ENCODE data around the gene COL8A1. TPM values are rescaled to one million over a fixed set of nuclear protein-coding genes. Genes with fewer than 3 reads are reported as not detected.

Gene COL8A1
- polyA plus RNA-seq, 3 donors = not detected

GRCh38 chr3:99670556-99670950 is 32.2 kb downstream of the COL8A1 start:
- Mint-ChIP-seq H3K4me3 (no peak overlapping the region), H3K27me3 (ENCODE audit: low read depth in 3 of 3) (peaks cover 0 to 7% (median 2%) of the 10 kb centered on the region in 3 donors), H3K27ac (no peak overlapping the region), H3K36me3 (no peaks in the 10 kb centered on the region), H3K9me3 (peaks cover 0 to 2% (median 0%) of the 10 kb centered on the region in 7 donors), H3K4me1 (no peaks in the 10 kb centered on the region)
- Histone ChIP-seq H3K4me2 (replicated peaks; ENCODE audit: extremely low read depth, low read length, poor library complexity, severe bottlenecking) (no peak overlapping the region), H4K20me1 (ENCODE audit: insufficient read depth, low read length) (no peaks in the 10 kb centered on the region), H3K27ac (ENCODE audit: low read depth in 1 of 2, low read length in 2 of 2) (no peak overlapping the region), H3K79me2 (ENCODE audit: insufficient read depth, low read length) (no peaks in the 10 kb centered on the region), H2AFZ (ENCODE audit: insufficient read depth, low read depth, low read length, poor library complexity, severe bottlenecking) (no peak overlapping the region), H3K4me3 (replicated peaks in 1 of 3; ENCODE audit: low read depth in 2 of 3, low read length in 3 of 3) (no peak overlapping the region), H3K27me3 (ENCODE audit: control insufficient read depth in 2 of 2, insufficient read depth in 2 of 2, low read length in 2 of 2) (no peaks in the 10 kb centered on the region), H3K9ac (ENCODE audit: insufficient read depth, low read length, poor library complexity, severe bottlenecking) (no peak overlapping the region), H3K36me3 (replicated peaks in 1 of 2; ENCODE audit: control insufficient read depth in 1 of 2, insufficient read depth in 2 of 2, low read length in 2 of 2) (no peaks in the 10 kb centered on the region), H3K9me3 (replicated peaks in 1 of 2; ENCODE audit: control insufficient read depth in 1 of 2, insufficient read depth in 1 of 2, low read length in 2 of 2) (no peaks in the 10 kb centered on the region), H3K4me1 (ENCODE audit: control insufficient read depth in 1 of 2, insufficient read depth in 2 of 2, low read length in 2 of 2) (no peaks in the 10 kb centered on the region)
- intact Hi-C loops (cut with micrococcal nuclease) = no loop called here
- TF ChIP-seq CTCF (IDR thresholded peaks at IDR 0.05) = no peak
- WGBS (ENCODE audit: insufficient coverage) = no CpG with 5 or more reads among the region's 2 CpGs
- DNase-seq = no peak

DNA sequence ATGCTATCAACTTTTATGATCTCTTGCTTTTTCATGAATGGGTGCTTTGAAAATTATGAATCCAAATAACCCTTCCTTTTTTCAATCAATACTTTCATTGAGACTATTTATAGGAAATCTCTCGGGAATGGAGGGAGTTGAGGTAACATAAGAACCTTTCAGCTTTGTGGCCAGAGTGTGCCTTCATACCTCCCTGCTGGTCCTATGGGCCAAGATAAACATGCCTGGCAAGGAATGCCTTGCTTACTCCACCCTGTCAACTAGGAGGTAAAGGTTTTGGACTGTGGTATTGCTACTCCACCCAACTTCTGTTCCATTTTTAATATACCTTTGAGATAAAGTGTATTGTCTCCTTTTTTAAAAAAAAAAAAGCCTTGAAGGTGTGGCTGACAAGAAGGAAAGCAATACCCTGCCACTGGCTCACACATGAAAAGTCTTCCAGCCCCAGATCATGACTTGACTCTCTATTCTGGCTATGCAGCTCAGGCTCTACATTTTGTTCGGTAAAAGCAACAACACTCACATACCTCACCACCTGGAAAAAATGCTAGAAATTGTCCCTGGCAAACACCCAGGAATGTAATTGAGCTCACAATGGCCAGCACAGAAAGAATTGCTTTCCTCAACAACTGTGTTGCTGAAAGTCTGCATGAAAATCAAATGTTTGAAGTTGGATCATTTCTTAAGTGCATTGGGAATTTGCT is 35.8 kb downstream of the COL8A1 start:
- H3K4me1 ChIP-seq (ENCODE audit: control insufficient read depth in 1 of 2, insufficient read depth in 2 of 2, low read length in 2 of 2) = no peaks in the 10 kb centered on the region
- H2AFZ ChIP-seq (ENCODE audit: insufficient read depth, low read depth, low read length, poor library complexity, severe bottlenecking) = no peak overlapping the region
- no peak overlapping the region for H3K27ac Mint-ChIP-seq
- TF ChIP-seq CTCF (IDR thresholded peaks at IDR 0.05) = no peak
- no peak overlapping the region for H3K9ac ChIP-seq (ENCODE audit: insufficient read depth, low read length, poor library complexity, severe bottlenecking)
- no peak overlapping the region for H3K4me3 Mint-ChIP-seq
- no peak overlapping the region for H3K4me3 ChIP-seq (replicated peaks in 1 of 3; ENCODE audit: low read depth in 2 of 3, low read length in 3 of 3)
- H3K27ac ChIP-seq (ENCODE audit: low read depth in 1 of 2, low read length in 2 of 2) = no peak overlapping the region
- no peaks in the 10 kb centered on the region for H3K36me3 ChIP-seq (replicated peaks in 1 of 2; ENCODE audit: control insufficient read depth in 1 of 2, insufficient read depth in 2 of 2, low read length in 2 of 2)
- DNase-seq = no peak
- no peaks in the 10 kb centered on the region for H3K27me3 ChIP-seq (ENCODE audit: control insufficient read depth in 2 of 2, insufficient read depth in 2 of 2, low read length in 2 of 2)
- H3K9me3 Mint-ChIP-seq = peaks cover 0 to 2% (median 0%) of the 10 kb centered on the region in 7 donors
- H3K27me3 Mint-ChIP-seq (ENCODE audit: low read depth in 3 of 3) = peaks cover 0 to 4% (median 2%) of the 10 kb centered on the region in 3 donors
- H3K36me3 Mint-ChIP-seq = no peaks in the 10 kb centered on the region
- 100% methylated on average over 1 of the region's 2 CpGs for WGBS (ENCODE audit: insufficient coverage)
- H3K79me2 ChIP-seq (ENCODE audit: insufficient read depth, low read length) = no peaks in the 10 kb centered on the region
- H3K4me2 ChIP-seq (replicated peaks; ENCODE audit: extremely low read depth, low read length, poor library complexity, severe bottlenecking) = no peak overlapping the region
- H3K9me3 ChIP-seq (replicated peaks in 1 of 2; ENCODE audit: control insufficient read depth in 1 of 2, insufficient read depth in 1 of 2, low read length in 2 of 2) = no peaks in the 10 kb centered on the region
- no peaks in the 10 kb centered on the region for H4K20me1 ChIP-seq (ENCODE audit: insufficient read depth, low read length)
- intact Hi-C loops (cut with micrococcal nuclease) = no loop called here
- H3K4me1 Mint-ChIP-seq = no peaks in the 10 kb centered on the region
